K562 (cell line): Measurements from ENCODE around the gene VEGFA. TPM values are rescaled to one million over a fixed set of nuclear protein-coding genes. Genes with fewer than 3 reads are reported as not detected.

Source experiments
- CTBP1 ChIP-seq: fragments of 450-650 bp; IDR thresholded peaks from 2 replicates; pipeline ENCODE4 v1.6.1; 2016; ENCODE audit warnings: borderline replicate concordance
- ID3 ChIP-seq, 2 experiments: fragments of 250-450 bp in 1 of 2; fragments of 450-650 bp in 1 of 2; sonication (Bioruptor Pico) in 1 of 2; IDR thresholded peaks; 2 replicates each; pipeline versions ENCODE4 v1.6.1 to v1.8.0; 2016 to 2021; ENCODE audit warnings: mild to moderate bottlenecking in 2 of 2, moderate library complexity in 2 of 2, missing compliant biosample characterization in 1 of 2, missing genetic modification characterization in 1 of 2
- MAFG ChIP-seq: fragments of 450-650 bp; conservative IDR thresholded peaks from 2 replicates; pipeline ENCODE4 v1.6.1; 2016; ENCODE audit warnings: missing genetic modification characterization, missing compliant biosample characterization
- MAX ChIP-seq: sonication (generic); formaldehyde crosslinking; IDR thresholded peaks from 2 replicates; pipeline ENCODE4 v1.9.0; 2022; ENCODE audit warnings: mild to moderate bottlenecking, missing genetic modification reagents
- NR2F6 ChIP-seq: fragments of 450-650 bp; formaldehyde crosslinking; IDR thresholded peaks from 2 replicates; pipeline ENCODE4 v1.4.0; 2020; ENCODE audit warnings: mild to moderate bottlenecking
- PCBP1 ChIP-seq: fragments of 200-400 bp; formaldehyde crosslinking; IDR thresholded peaks from 2 replicates; pipeline ENCODE4 v1.6.1; 2018; ENCODE audit warnings: mild to moderate bottlenecking, low read depth, low read length; ENCODE audit not compliant: poor library complexity, severe bottlenecking
- PPARD ChIP-seq: fragments of 250-450 bp; sonication (Bioruptor Pico); IDR thresholded peaks from 2 replicates; pipeline ENCODE4 v1.8.0; 2022; ENCODE audit warnings: inconsistent platforms, mild to moderate bottlenecking, moderate library complexity
- RBBP5 ChIP-seq: fragments of 200-600 bp; sonication (generic); IDR thresholded peaks from 2 replicates; pipeline ENCODE4 v1.6.1; 2012; ENCODE audit warnings: borderline replicate concordance, mild to moderate bottlenecking, low read length, control low read depth, inconsistent platforms; ENCODE audit not compliant: insufficient read depth, poor library complexity, severe bottlenecking
- REST ChIP-seq, 2 experiments: fragments of 450-650 bp; formaldehyde crosslinking in 1 of 2; IDR thresholded peaks; 2 replicates each; pipeline versions ENCODE4 v1.4.0 to v1.6.1; 2014 to 2020; ENCODE audit warnings: mild to moderate bottlenecking in 2 of 2, borderline replicate concordance in 1 of 2, low read depth in 1 of 2
- SETDB1 ChIP-seq: IDR thresholded peaks from one replicate; pipeline ENCODE4 v1.6.1; 2012; ENCODE audit warnings: low read length, control low read depth, inconsistent platforms
- SMARCA4 ChIP-seq: fragments of 450-650 bp; IDR thresholded peaks from 2 replicates; pipeline ENCODE4 v1.6.1; 2016
- SRSF1 ChIP-seq: fragments of 200-400 bp; formaldehyde crosslinking; IDR thresholded peaks from 2 replicates; pipeline ENCODE4 v1.6.1; 2017; ENCODE audit warnings: mild to moderate bottlenecking, low read depth, low read length, moderate library complexity
- ZBTB26 ChIP-seq: fragments of 450-650 bp; formaldehyde crosslinking; IDR thresholded peaks from 2 replicates; pipeline ENCODE4 v1.4.0; 2022; ENCODE audit warnings: missing genetic modification characterization
- ZNF232 ChIP-seq: sonication (generic); formaldehyde crosslinking; IDR thresholded peaks from 2 replicates; pipeline ENCODE4 v1.8.0; 2022; ENCODE audit warnings: mild to moderate bottlenecking, missing genetic modification reagents
- ZNF644 ChIP-seq: fragments of 200-800 bp; sonication (Bioruptor generic); IDR thresholded peaks from 2 replicates; pipeline ENCODE4 v1.6.1; 2016; ENCODE audit warnings: low read depth, missing genetic modification characterization, missing compliant biosample characterization
- polyA plus RNA-seq, 8 experiments: library from polyadenylated mRNA; depleted of rRNA in 4 of 8; stranded (reverse) in 5 of 8; unstranded in 3 of 8; fragments of >200 nt; fragmentation: Nextera tagmentation in 2 of 8; fragmentation: Illumina TruSeq in 1 of 8; extraction: Ambion mirVana in 2 of 8; extraction: Trizol in 1 of 8; gene quantifications; 2 replicates each; pipeline versions ENCODE4 v1.2.1 to v1.2.3, GENCODE V29; 2011 to 2014; ENCODE audit warnings: inconsistent platforms in 1 of 8, missing spikeins in 1 of 8
- total RNA-seq, 7 experiments: library from RNA; depleted of rRNA in 6 of 7; stranded (reverse); fragments of >200 nt in 6 of 7; fragmentation: Illumina TruSeq in 2 of 7; extraction: Trizol in 2 of 7; gene quantifications; 2 replicates each; pipeline versions ENCODE4 v1.2.1 to v1.2.3, GENCODE V29; 2011 to 2021; ENCODE audit warnings: low replicate concordance in 1 of 7

VEGFA gene
- total and polyA plus RNA-seq, 9 of the 15 experiments (the other 6 are each of a cell fraction or from before 2014, with no cell fraction given): 14.0 to 271 (median 124) TPM

GRCh38 chr6:43738877-43739641 lies 31.0 kb upstream of the VEGFA start (continued):
- TF ChIP-seq ID3 (CRISPR knock-in tag; IDR thresholded peaks at IDR 0.05) (no peak), ID3 (tag; IDR thresholded peaks at IDR 0.05) (no peak), SMARCA4 (no peak), PCBP1 (no peak), ZNF644 (tag) (no peak), SRSF1 (no peak), MAX (no peak), SETDB1 (no peak), ZBTB26 (no peak), CTBP1 (peak; percentile 87), NR2F6 (CRISPR knock-in tag) (no peak), PPARD (CRISPR knock-in tag) (no peak), REST (IDR thresholded peaks at IDR 0.05; ENCODE audit: borderline replicate concordance) (no peak), REST (CRISPR knock-in tag; IDR thresholded peaks at IDR 0.05; ENCODE audit: low read depth) (no peak), RBBP5 (no peak), ZNF232 (CRISPR knock-in tag) (no peak), MAFG (no peak)
